H54 (cell line): ENCODE measurements around the gene ARSB.

ENCODE experiments used
- DNase-seq: peaks from one replicate; pipeline ENCODE4 v3.0.0; 2011; ENCODE audit warnings: low spot score, mixed read lengths; ENCODE audit not compliant: insufficient read length
- FAIRE-seq: peaks from 3 replicates; lab custom pipeline; 2011; peaks lifted over from hg19 to GRCh38; lab: Jason Lieb, UNC
- POLR2A ChIP-seq: IDR thresholded peaks from 2 replicates; pipeline ENCODE4 v1.6.1; 2011; ENCODE audit warnings: low read depth, mild to moderate bottlenecking, low read length

Gene ARSB

DNA sequence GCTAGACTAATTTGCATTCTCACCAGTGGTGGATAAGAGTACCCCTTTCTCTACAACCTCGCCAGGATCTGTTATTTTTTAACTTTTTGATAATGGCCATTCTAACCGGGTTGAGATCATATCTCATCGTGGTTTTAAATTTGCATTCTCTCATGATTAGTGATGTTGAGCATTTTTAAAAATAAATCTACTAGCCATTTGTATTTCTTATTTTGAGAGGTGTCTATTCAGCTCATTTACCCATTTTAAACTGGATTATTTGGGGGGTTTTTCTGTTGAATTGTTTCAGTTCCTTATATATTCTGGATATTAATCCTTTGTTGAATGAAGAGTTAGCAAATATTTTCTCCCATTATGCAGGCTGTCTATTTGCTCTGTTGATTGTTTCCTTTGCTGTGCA is 139.6 kb downstream of the ARSB start:
- FAIRE-seq: no peak
- DNase-seq: no peak
- no peak for TF ChIP-seq POLR2A

DNA sequence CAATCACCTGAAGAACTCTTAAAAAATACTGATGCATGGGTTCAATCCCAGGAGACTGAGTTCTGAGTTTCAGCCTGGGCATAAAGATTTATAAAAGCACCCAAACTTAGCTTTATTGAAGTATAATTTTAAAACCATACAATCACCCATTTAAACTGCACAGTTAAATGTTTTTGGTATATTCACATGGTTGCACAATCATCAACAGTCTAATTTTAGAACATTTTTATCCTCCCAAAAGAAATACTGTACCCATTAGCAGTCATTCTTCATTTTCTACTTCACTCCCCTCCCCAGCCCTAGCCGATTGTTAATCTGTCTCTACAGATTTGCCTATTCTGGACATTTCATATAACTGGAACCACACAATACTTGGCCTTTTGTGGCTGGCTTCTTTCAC is 141.7 kb downstream of the ARSB start:
- TF ChIP-seq POLR2A: no peak
- DNase-seq (no peak), FAIRE-seq (no peak)

DNA sequence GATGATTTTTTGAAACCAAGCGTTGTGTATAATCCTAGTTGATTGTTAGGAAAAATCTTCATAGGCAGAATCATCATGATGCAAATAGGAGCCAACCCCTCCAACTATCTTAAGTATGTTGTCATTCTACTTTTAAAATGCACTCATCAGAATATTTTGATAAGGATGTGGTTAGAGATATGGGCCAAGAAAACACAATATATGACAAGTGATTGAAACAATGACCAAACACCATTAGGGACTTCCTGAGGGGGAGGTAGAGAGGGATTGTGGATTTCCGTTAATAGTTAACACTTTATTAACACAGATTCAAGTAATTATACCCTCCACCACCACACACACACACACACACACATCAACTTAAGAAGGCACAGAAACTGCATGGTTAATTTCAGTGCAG is 143.3 kb downstream of the ARSB start:
- no peak for FAIRE-seq
- no peak for DNase-seq
- TF ChIP-seq POLR2A: no peak

DNA sequence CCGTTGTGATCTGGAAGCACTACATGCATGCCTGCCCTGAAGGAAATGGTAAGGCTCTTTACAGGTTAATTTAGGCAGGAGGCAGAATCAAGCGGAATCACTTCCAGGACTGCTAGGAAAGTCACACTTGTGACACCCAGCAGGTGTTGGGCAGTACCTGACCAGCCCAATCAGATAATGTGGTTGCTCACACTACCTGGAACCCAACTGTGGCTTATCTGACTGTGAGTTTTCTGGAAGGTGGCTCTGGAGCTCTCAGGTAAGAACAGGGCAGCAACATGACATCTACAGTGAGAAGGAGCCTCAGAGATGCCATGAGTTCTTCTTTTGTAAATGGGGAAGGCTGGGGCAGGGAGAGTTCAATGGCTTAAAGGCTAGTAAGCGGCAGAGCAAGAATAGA is 146.4 kb downstream of the ARSB start:
- DNase-seq (no peak), FAIRE-seq (no peak)
- no peak for TF ChIP-seq POLR2A

DNA sequence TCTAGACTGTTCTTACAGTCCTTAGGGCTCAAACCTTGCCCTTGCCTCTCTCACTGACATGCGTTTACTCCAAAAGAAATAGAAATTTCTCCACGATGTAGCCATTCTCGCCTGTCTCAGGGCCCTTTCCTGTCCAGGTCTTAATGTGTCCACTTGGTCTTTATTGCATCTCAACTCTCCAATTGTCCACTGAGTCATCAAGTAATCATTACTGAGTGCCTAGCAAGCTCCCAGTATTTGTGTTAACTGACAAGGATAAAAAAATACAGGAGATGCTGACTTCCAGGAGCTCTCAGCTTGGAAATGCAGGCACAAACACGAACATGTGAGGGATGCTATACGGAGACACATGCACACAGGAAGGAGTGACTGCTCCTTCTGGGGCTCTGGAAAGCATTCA is 147.3 kb downstream of the ARSB start:
- TF ChIP-seq POLR2A: no peak

DNA sequence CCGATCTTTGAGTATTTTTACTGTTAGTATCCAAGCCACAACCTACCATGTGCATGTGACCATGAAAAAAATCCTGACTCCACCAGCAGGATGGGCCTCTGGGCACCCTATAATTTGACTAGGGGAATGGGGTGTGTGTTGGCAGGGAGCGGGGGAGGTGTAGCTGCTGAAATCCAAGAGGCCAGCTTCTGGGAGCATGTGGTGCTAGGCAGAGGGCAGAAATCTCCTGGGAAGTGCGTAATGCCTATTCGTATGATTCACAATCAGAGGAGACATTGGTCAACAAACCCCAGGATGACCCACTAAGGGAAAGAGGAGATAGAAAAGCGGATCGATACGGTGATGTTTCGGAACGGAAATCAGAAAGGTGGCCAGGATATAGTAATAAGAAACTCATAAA is 149.9 kb downstream of the ARSB start:
- DNase-seq: no peak
- TF ChIP-seq POLR2A: no peak
- FAIRE-seq: no peak

More for the DNA sequence above, 147.3 kb downstream of the ARSB start:
- DNase-seq: no peak
- no peak for FAIRE-seq

DNA sequence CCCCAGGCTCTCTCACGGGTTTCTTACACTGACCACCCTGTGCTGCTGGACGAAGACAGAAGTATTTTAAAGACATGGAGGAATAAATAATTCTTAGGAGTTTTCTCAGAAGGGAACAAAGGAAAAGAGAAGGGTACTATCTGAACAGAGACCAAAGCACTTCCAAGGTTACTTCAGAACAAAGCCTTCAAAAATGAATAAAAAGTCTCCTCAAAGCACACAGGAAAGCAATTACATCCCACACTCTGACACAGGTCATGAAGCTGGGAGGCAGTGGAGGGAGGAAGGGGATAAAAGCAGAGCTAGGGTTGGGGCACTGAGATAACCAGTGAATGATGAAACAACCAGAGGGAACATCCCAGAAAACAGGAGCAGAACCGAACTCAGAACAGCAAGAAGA is 151.8 kb downstream of the ARSB start:
- TF ChIP-seq POLR2A: no peak
- FAIRE-seq: no peak
- no peak for DNase-seq

DNA sequence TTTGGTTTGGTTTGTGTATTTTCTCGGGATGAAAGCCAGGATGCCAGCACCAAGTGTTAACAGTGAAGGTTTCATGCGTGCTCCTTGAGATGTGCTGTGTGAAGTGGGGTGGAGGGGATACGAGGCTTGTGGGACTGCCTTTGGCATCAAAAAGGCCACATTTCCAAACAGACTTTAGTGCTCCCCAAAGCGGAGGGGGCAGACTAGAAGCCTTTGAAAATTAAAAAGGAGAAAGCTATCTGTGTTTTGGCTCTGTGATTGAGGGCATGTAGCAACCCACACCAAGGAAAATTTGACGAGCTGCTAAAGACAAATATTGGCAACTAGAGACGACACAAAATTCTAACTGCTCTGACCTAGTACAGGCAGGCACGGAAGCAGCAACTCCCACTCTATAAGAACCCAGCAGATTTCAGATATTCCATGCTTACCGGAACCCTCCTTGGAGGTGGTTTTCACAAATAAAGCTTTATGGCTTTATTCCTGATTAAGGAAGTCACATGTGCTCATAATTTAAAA is 154.5 kb downstream of the ARSB start:
- no peak for DNase-seq
- no peak for FAIRE-seq
- TF ChIP-seq POLR2A: no peak

DNA sequence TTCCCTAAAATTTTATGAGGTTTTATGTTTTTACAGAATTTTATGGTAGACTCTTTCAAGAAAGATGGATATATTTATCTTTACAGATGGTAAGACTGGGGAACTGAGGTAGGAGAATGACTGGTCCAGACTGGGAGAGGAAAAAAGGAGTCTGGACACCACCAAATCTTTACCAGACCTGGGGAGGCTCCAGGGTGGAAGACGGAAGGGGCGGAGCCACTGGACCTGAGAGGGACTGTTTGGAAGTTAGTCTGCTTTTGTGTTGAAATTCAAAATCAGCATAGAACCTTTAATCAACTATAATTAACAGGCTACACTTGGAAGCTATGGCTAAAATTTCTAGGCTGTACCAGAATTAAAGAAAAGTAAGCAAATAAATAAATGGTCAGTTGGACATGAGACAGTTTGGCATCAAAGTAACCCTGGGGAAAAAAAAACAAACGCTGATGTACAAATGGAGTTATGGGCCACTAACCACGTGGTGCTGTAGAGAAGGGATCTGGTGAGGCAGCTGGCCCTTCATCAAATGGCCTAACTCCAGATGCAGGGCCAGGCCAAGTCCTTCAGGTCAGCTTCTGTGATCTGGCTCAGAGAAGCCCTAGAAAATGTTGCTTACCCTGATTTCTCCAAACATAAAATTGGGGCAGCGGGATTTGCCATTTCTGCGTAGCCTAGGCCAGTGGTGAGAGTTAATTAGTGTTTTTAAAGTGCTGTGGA is 155.1 kb downstream of the ARSB start:
- no peak for TF ChIP-seq POLR2A
- DNase-seq (no peak), FAIRE-seq (no peak)

DNA sequence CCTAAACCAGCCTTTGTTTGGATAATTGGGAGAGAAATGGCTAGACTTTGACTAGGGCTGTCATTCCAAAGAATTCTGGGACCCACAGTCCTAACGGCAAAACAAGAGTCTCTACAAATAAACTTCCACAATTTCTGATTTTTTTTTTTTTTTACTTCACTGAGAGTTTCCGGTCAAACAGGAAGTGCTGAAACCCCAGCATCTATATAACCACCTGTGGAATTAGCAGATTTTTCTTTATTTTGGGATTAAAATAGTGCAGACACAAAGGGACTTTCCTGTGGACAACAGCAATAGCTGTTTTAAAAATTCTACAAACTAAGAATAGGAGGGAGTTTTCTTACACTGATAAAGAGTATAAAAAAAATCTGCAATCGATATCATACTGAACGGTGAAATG is 157.4 kb downstream of the ARSB start:
- FAIRE-seq (no peak), DNase-seq (no peak)
- TF ChIP-seq POLR2A: no peak

DNA sequence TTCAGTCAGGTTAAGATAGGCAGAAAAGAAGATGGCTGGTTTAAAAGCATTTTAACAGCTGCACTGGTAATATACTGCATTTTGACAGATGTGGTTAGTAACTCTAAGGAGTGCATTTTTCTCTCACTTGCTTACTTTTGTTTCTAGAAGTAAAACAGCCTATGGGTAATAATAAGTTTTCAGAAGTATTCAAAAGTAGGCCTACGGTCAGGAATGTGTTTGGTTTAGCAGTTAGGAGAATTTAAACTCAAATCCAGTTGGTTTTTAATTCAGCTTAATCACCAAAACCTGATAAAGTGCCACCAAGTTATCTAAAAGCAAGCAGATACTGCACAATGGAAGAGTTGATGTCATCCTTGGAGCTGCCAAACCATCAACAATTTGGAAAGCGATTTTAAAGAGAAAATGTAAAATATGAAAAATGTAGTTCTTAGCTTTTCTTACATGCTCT is 160.3 kb downstream of the ARSB start:
- TF ChIP-seq POLR2A: no peak
- FAIRE-seq: no peak
- no peak for DNase-seq

DNA sequence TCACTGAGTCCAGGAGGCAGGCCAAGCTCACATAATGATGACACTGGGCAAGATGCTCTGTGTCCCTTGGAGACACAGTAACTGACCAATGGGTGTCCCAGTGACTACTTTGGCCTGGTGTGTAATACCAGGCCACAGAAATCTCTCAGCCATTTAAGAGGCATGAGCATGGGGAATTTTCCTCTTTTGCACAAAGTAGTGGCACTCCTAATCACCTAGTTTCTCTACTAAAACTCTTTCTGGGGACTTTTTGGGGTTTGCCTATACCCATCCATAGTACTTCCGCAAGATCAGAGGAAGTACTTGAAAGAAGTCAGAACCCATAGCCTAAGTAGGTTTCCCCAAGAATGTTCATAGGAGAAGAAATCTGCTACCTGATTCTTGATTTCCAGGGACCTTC is 161.9 kb downstream of the ARSB start:
- no peak for FAIRE-seq
- no peak for TF ChIP-seq POLR2A
- DNase-seq: no peak

DNA sequence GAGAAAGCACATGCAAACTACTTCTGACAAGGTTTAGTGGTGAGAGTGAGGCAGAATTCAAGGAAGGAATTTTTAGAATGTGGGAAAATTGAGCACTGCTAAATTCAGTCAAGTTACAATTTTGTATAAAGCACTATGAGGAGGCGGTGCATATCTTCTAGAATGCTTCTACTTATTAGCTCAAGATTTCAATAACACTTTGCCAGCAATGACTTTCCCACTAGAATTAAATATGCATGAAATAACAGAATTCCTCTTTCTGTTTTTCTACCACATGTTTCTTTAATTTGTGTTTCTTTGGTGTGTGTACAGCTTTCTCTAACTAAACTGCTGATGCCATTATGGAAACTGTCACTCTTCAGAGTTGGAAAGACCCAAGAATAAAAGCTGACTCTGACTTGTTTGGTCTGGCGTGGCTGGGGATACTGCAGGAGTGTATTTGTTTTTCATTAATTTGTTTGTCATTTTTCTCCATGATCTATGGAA is 163.5 kb downstream of the ARSB start:
- no peak for TF ChIP-seq POLR2A
- DNase-seq (no peak), FAIRE-seq (no peak)

DNA sequence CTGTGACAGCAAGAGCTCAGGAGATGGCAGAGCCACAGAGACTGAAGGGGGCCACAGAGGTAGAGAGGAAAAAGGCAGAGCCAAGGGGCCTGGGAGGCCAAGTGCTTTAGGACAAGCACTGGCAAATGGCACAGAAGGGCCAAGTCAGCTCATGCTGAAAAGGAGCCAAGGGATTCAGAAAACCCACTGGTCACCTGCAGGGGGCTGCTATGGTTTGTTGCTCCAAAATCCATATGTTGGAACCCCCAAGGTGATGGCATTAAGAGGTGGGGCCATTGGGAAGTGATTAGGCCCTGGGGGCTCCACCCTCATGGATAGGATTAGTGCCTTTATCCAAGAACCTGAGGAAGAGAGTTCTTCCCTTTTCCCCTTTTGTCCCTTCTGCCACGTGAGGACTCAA is 165.4 kb downstream of the ARSB start:
- FAIRE-seq: no peak
- DNase-seq: no peak
- TF ChIP-seq POLR2A: no peak

DNA sequence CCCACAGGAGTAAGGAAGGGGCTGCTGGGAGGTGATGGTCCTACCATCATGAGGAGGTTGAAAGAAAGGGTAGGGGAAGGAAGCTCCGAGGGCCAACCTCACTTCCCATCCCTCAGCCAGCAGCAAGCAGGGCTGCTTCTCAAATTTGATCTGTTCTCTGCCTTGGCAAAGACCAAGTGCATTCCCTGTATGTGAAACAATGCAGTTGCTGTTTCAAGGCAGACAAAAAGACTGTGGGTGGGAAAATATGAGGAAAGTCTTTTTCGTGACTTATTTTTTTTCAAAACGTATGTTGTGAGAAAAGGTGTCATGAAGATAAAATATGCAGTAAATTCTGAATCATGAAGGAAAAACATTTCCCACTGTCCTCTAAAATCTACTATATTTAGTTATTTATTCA is 165.9 kb downstream of the ARSB start:
- TF ChIP-seq POLR2A: no peak
- no peak for DNase-seq
- FAIRE-seq: no peak
